WI38 (cell line): ENCODE data around the gene FSD1.

Experiments
- H3K4me3 ChIP-seq: 2 replicates; pipeline ENCODE4 v1.5.1; 2011; ENCODE audit warnings: low read depth, mild to moderate bottlenecking, control low read depth, low read length
- TF ChIP-seq, protein P1 (sequence below): IDR thresholded peaks from 2 replicates; pipeline ENCODE4 v1.5.1; 2012; ENCODE audit warnings: low read depth, mild to moderate bottlenecking, control low read depth, low read length

FSD1 gene

DNA sequence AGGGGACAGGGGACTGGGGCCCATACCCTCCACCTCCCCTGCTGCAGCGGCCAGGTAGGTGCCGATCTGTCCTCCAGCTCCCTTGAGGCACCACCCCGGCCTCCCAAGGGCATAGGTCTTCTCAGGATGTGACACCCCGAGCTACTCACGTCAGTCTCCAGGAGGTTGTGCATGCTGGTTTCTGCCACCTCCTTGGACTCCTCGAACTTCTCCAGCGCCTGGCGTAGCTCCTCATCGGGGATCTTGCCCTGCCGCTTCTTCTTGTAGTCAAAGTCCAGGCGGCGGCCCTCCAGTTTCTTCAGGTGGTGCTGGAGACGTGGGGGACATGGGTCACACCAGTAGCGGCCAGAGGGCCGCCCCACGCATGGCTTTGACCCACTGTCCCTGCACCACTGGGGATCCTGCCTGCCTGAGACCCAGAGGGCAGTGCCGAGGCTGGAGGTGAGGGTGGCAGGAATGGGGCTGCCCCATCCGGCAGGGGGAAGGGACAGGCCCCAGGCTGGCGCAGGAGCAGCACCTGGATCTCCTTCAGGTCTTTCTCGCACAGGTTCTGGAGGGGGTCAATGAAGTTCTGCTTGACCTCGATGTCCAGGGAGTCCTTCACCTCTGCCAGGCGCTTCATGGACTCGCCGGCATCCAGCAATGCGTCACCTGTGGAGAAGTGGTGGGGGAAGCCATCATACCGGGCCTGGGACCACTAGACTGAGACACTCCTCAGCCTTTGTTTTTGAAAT, 59.3 kb downstream of the FSD1 start:
- TF ChIP-seq, protein P1, sequence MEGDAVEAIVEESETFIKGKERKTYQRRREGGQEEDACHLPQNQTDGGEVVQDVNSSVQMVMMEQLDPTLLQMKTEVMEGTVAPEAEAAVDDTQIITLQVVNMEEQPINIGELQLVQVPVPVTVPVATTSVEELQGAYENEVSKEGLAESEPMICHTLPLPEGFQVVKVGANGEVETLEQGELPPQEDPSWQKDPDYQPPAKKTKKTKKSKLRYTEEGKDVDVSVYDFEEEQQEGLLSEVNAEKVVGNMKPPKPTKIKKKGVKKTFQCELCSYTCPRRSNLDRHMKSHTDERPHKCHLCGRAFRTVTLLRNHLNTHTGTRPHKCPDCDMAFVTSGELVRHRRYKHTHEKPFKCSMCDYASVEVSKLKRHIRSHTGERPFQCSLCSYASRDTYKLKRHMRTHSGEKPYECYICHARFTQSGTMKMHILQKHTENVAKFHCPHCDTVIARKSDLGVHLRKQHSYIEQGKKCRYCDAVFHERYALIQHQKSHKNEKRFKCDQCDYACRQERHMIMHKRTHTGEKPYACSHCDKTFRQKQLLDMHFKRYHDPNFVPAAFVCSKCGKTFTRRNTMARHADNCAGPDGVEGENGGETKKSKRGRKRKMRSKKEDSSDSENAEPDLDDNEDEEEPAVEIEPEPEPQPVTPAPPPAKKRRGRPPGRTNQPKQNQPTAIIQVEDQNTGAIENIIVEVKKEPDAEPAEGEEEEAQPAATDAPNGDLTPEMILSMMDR = no peak
- no peak overlapping the region for H3K4me3 ChIP-seq

- H3K4me3 ChIP-seq = no peak overlapping the region
- TF ChIP-seq, protein P1 = no peak
Measured at GRCh38 chr19:4365341-4365740, 60.9 kb downstream of the FSD1 start.

DNA sequence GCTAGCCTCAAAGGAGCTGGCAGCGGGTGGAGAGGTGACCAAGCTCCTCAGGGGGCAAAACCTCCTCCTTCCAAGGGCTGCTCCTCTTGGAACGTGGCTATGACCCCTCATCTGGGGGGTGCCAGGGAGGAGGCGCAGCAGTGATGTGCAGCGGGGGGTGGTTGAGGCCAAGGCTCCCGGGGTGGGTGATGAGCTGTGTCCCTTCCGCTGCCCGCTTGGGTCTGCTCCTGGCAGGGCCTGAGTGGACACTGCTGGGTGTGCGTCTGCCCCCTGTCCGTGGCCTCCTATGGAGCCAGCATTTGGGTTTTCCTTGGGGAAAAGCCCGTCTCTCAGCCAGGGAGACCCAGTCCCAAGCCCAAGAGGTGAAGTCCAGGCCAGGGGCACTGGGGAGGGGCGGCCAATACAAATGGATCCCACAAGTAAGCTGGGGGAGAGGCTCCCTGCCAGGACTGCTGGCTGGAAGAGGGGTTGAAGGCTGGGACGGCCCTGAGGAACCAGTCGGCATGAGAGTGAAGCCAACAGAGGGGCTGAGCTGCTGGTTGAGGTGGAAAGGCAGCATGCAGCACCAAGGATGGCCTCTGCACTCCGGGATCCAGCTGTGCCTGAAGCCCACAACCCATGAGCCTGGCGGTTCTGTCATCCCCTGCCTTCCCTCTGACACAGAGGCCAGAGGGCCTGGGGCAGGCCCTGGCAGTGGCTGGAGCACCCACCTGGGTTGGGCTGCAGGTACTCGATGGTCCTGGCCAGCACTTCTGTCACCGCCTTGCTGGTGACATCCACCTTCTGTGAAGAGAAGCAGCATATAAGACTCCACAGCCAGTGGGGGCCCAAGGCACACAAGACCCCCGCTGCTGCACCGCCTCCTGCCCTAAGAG, 61.6 kb downstream of the FSD1 start:
- H3K4me3 ChIP-seq = no peak overlapping the region
- TF ChIP-seq, protein P1 = no peak

DNA sequence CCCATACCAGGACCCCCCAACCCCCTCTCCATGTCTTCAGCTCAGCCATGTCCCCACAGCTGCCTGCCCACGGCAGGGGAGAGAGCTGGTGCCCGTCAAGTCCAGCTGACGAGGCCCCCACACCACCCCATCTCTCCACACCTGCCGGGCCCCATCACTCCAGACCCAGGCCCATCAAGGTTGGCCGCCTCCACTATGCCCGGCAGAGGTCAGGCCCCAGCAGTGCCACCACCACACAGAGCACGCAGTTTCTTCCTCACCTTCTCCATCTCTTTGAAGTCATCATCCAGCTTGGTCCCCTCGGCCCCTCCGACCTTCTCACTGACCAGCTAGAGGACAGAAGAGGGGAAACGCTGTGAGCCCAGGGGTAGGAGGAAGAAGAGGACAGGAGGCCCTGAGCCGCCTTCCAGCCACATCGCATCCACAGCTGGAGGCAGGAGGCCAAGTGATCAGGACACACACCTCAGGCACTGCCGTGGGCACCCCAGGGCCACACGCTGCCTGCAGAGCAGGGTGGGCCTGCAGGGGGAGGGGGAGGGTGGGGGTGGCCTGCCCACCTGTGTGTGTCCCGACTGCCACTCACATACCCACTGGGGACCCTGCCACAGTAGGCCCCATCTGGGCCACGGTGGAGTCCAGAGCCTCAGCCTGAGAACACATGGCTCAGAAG, 62.4 kb downstream of the FSD1 start:
- H3K4me3 ChIP-seq = no peak overlapping the region
- TF ChIP-seq, protein P1 = no peak

DNA sequence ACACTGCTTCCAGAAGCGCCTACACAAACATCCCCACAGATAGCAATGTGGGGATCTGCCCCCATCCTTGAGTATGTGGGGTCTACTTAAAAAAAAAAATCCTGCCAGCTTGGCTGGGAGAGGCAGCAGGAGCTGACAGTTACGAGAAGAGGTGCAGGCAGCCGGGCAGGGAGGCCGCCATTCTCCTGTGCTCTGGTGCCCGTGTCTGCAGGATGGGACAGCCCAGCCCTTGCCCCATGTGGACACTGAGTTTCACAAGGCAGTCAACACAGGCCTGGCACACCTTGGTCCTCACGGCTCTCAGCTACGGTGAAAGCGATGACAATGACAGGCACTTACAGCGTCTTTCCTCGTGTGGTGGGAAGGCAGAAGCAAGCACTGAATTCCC, 62.9 kb downstream of the FSD1 start:
- H3K4me3 ChIP-seq = no peak overlapping the region
- TF ChIP-seq, protein P1 = no peak

DNA sequence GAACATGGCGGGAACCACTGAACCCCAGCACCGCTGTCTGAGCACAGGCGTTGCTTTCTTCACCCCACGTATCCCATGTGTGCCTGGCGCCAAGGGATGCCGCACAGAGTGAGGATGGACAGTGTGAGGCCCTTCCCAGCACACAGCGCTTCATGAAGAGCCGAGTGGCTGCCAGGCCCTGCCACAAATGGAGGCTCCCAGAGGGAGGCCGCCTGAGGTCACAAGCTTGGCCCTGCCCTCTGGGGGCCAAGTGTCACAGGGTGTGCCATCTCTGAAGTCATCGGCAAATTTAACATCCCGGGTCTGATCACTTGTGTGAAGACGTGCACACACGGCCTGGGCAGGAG, 63.4 kb downstream of the FSD1 start:
- H3K4me3 ChIP-seq = no peak overlapping the region
- TF ChIP-seq, protein P1 = no peak
